ENCODE results near the gene TESK2.

The TESK2 gene

DNA sequence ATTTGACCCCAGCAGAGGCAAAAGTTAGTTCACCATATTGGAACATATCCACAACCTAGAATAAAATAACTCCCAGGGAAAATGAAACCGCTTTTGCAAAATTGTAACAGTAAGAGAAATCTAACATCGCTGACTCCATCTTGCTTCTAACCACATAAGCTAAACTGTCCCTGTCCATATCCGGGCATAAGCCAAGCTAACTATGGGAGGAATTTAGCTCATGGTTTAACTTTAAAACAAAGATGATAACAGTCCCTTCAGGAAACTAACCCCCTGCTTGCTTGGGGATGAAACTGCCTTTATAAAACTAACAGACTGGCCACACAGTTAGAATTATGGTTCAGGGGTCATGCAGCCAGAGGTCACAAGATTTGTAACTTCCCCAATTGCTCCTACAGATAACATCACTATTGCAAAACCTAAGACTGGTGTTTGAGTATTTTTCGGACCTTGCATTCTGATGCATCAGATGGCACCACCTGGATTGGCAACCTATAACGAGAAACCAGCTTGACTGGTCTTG is 46.3 kb downstream of the TESK2 start:
- H3K4me3 ChIP-seq (ENCODE audit: control insufficient read depth, low read depth, low read length) = no peak overlapping the region
- TF ChIP-seq CTCF (conservative IDR thresholded peaks at IDR 0.05; ENCODE audit: control insufficient read depth, insufficient read depth, low read depth, low read length) = no peak
- DNase-seq (ENCODE audit: low read depth) = no peak

DNA sequence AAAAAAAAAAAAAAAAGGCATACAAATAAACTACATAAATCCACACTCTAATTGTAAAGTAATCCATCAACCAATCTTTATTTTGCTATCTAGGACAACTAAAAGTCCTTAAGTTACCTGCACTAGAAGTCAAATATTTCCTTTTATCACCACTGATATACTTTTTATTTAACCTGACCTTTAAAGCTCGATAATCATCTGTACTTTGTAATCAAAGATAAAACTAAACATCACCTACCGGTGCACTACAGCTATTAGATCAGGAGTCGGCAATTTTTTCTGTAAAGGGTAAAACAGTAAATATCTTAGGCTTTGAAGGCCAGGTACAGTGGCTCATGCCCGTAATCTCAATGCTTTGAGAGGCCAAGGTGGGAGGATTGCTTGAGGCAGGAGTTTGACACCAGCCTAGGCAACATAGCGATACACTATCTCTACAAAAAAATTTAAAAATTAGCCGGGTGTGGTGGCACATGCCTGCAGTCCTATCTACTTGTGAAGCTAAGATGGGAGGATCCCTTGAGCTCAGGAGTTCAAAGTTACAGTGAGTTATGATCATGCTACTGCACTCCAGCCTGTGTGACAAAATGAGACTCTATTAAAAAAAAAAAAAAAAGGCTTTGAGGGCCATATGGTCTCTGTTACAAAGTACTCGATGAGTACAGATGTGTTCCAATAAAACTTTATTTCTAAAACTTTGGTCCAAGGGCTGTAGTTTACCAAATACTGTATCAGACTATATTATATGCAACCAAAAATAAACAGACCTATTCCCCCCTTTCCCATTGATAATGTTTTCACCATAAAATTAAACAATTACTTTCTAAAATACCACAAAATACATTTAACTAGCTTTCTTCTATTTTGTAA is 47.1 kb downstream of the TESK2 start:
- no peak overlapping the region for H3K4me3 ChIP-seq (ENCODE audit: control insufficient read depth, low read depth, low read length)
- no peak for DNase-seq (ENCODE audit: low read depth)
- TF ChIP-seq CTCF (conservative IDR thresholded peaks at IDR 0.05; ENCODE audit: control insufficient read depth, insufficient read depth, low read depth, low read length) = no peak

- peak; percentile 70 for DNase-seq (ENCODE audit: low read depth)
- TF ChIP-seq CTCF (conservative IDR thresholded peaks at IDR 0.05; ENCODE audit: control insufficient read depth, insufficient read depth, low read depth, low read length) = no peak
Measured at GRCh38 chr1:45442272-45442671, 48.7 kb downstream of the TESK2 start.

GRCh38 chr1:45437323-45437722 is 53.6 kb downstream of the TESK2 start:
- DNase-seq (ENCODE audit: low read depth) = no peak
- H3K4me3 ChIP-seq (ENCODE audit: control insufficient read depth, low read depth, low read length) = no peak overlapping the region
- TF ChIP-seq CTCF (conservative IDR thresholded peaks at IDR 0.05; ENCODE audit: control insufficient read depth, insufficient read depth, low read depth, low read length) = no peak

More at GRCh38 chr1:45442272-45442671, 48.7 kb downstream of the TESK2 start:
- no peak overlapping the region for H3K4me3 ChIP-seq (ENCODE audit: control insufficient read depth, low read depth, low read length)

DNA sequence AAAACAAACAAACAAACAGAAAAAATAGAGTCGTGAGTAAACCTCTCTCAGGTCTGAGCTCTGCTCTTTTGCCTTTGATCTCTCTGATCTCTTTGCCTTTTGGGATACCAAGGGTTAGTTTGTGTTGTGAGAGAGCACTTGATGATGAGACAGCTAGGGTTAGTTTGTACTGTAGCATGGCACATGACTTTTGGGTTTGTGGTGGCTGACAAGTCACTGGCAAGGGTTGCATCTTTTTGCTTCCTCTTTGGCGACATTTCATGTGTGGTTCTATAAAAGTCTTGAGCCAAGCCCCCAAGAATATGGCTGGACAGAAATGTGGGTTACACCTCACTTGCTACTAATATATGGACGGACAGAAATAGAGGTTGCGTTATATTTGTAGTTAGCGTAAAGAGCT is 60.5 kb downstream of the TESK2 start:
- TF ChIP-seq CTCF (conservative IDR thresholded peaks at IDR 0.05; ENCODE audit: control insufficient read depth, insufficient read depth, low read depth, low read length) = no peak
- no peak for DNase-seq (ENCODE audit: low read depth)
- no peak overlapping the region for H3K4me3 ChIP-seq (ENCODE audit: control insufficient read depth, low read depth, low read length)

DNA sequence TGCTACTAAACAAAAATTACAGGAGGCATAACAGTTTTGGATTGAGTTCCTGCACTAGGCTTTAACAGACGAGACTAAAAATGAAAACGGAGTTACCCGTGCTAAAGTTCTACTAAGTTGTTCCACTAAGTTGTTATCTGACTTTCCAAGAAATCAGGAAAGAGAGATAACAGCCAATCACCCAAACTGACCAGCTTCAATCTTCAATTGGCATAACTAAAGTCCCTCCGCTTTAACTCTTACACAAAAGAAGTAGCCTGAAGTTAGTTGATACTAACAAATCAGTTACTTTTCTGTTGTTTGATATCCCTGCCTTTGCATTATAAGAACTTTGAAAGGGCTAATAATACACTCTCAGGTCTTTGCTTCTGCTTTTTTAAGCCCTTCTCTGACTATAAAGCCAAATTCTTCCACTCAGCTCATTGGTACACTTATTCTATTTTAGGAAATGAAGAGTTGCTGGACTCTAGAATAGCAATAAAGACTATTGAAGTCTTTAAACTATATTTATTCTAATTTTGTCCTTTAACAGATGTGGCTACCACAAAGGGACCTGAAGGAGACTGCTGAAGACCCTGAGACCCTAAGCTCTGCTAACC is 61.3 kb downstream of the TESK2 start:
- DNase-seq (ENCODE audit: low read depth) = no peak

More for the DNA sequence above, 61.3 kb downstream of the TESK2 start:
- no peak for TF ChIP-seq CTCF (conservative IDR thresholded peaks at IDR 0.05; ENCODE audit: control insufficient read depth, insufficient read depth, low read depth, low read length)
- H3K4me3 ChIP-seq (ENCODE audit: control insufficient read depth, low read depth, low read length) = no peak overlapping the region
